ENCODE data around the gene RNF14.

DNA sequence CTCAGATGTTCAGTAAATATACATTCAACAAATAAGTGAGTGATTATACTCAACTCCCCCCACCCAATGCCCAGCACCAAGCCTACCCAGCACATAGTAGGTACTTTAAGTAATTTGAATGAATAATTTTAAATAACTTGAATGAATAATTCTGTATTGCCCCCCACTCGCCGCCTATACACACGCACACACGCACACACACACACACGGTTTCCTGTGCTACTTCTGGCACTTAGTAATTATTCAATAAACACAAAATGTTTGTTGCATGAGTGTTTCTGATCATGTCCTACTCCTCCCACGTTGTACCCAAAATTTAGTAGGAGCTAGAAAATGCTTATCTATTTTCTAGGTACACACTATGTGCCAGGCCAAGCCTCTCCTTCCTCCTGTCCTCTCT, 27.1 kb upstream of the RNF14 start:
- TF ChIP-seq CTCF (IDR thresholded peaks at IDR 0.05; ENCODE audit: extremely low read depth in 1 of 2, insufficient read depth in 1 of 2, low read depth in 1 of 2, low read length in 2 of 2): no peak
- no peak for TF ChIP-seq POLR2AphosphoS5 (IDR thresholded peaks at IDR 0.05; ENCODE audit: insufficient read depth, low read depth, low read length)
- no peak for TF ChIP-seq EZH2 (IDR thresholded peaks at IDR 0.05; ENCODE audit: borderline replicate concordance, low read depth, low read length, severe bottlenecking)
- no peak for TF ChIP-seq POLR2A (IDR thresholded peaks at IDR 0.05; ENCODE audit: low read depth, low read length)

Measured in endothelial cell of umbilical vein (primary cell).